Activated B cell treated with CpG ODN at 0.5 μM for 24 hours (primary cell): ENCODE data around the gene PRKCQ. TPM values are rescaled to one million over a fixed set of nuclear protein-coding genes. Genes with fewer than 3 reads are reported as not detected.
"Not testable (repeated sequence)": the region's sequence is repeated elsewhere in the genome, so short reads cannot be mapped to it uniquely, and the experiment has no call there.

Experiments used
- ATAC-seq: fragments of 200-7000 bp; cut with Tn5 transposase; one replicate; pipeline ENCODE4 v1.10.0; 2021; ENCODE audit warnings: low read depth, mild to moderate bottlenecking, moderate library complexity
- CTCF ChIA-PET: fragments of 350-600 bp; sonication (Branson Sonifier 250); formaldehyde crosslinking; loops from one replicate; lab custom pipeline; 2021; ENCODE audit warnings: antibody characterized with exemption; lab: Charles Lee
- POLR2A ChIA-PET: fragments of 350-600 bp; sonication (Branson Sonifier 250); formaldehyde crosslinking; loops from one replicate; lab custom pipeline; 2021; ENCODE audit warnings: antibody characterized with exemption; lab: Charles Lee
- DNase-seq: peaks from one replicate; pipeline ENCODE4 v3.0.0; 2022
- H3K27ac Mint-ChIP-seq: one replicate; pipeline ENCODE4 v1.8.0; 2020; ENCODE audit warnings: mixed read lengths
- H3K27me3 Mint-ChIP-seq: one replicate; pipeline ENCODE4 v1.8.0; 2021; ENCODE audit warnings: mixed read lengths
- H3K36me3 Mint-ChIP-seq: one replicate; pipeline ENCODE4 v1.8.0; 2021; ENCODE audit warnings: low read depth, mixed read lengths
- H3K4me1 Mint-ChIP-seq: one replicate; pipeline ENCODE4 v1.8.0; 2021; ENCODE audit warnings: mixed read lengths
- H3K4me3 Mint-ChIP-seq: one replicate; pipeline ENCODE4 v1.8.0; 2020; ENCODE audit warnings: mild to moderate bottlenecking, mixed read lengths
- H3K9me3 Mint-ChIP-seq: one replicate; pipeline ENCODE4 v1.8.0; 2020; ENCODE audit warnings: mixed read lengths
- intact Hi-C: fragments of 100-400 bp; cut with micrococcal nuclease; formaldehyde crosslinking; loops from one replicate; pipeline ENCODE4 v1.15.1; 2024
- total RNA-seq: library from RNA; stranded (reverse); gene quantifications from 2 replicates; pipeline ENCODE4 v1.2.3, GENCODE V29; 2022
- TF ChIP-seq, protein P1 (sequence below): fragments of 200-600 bp; IDR thresholded peaks from one replicate; pipeline ENCODE4 v1.8.0; 2022; ENCODE audit warnings: antibody characterized with exemption, mild to moderate bottlenecking

Gene PRKCQ
- total RNA-seq, 1 donor from 2014 or later = 0.11 TPM

DNA sequence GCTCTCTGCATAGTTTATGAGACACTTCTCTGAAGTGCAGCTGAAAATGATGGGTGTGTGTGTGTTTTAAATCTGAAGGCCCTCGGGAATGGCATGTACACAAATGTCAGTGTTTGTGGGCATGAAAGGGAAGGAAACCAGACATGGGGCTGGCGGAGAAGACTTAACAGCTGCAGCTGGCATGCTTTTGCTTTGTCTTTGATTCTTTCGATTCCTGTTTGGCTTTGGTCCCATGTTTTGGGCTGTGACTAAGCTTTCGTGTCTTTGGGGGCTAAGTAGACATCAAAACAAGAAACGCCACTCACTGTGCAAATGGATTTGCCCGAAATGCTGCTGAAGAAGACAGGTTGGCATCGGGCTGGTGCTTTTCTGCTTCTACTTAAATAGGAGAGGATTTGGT is 198.0 kb downstream of the PRKCQ start:
- TF ChIP-seq, protein P1, sequence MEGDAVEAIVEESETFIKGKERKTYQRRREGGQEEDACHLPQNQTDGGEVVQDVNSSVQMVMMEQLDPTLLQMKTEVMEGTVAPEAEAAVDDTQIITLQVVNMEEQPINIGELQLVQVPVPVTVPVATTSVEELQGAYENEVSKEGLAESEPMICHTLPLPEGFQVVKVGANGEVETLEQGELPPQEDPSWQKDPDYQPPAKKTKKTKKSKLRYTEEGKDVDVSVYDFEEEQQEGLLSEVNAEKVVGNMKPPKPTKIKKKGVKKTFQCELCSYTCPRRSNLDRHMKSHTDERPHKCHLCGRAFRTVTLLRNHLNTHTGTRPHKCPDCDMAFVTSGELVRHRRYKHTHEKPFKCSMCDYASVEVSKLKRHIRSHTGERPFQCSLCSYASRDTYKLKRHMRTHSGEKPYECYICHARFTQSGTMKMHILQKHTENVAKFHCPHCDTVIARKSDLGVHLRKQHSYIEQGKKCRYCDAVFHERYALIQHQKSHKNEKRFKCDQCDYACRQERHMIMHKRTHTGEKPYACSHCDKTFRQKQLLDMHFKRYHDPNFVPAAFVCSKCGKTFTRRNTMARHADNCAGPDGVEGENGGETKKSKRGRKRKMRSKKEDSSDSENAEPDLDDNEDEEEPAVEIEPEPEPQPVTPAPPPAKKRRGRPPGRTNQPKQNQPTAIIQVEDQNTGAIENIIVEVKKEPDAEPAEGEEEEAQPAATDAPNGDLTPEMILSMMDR = no peak
- Mint-ChIP-seq H3K27me3 (no peaks in the 10 kb centered on the region), H3K36me3 (peaks cover 10% of the 10 kb centered on the region), H3K4me3 (peak overlapping the region; percentile 72), H3K4me1 (peaks cover 25% of the 10 kb centered on the region), H3K27ac (peak overlapping the region; percentile 82), H3K9me3 (peaks cover 16% of the 10 kb centered on the region)
- DNase-seq (no peak), ATAC-seq (peak; percentile 90)
- CTCF ChIA-PET = interaction anchor here (0.8 to 2.4 kb wide), 7 partner anchors 9 to 180 kb away, joined by 3 to 14 read pairs (median 6); partner anchors contain the start of gene PFKFB3
- intact Hi-C loops = loop anchor here (1.0 kb wide), 2 partner anchors 34 to 82 kb away; no protein-coding TSS in a partner anchor
- POLR2A ChIA-PET = interaction anchor here (0.5 to 2.4 kb wide), 21 partner anchors 10 to 331 kb away, joined by 3 to 54 read pairs (median 5); partner anchors contain the start of gene PFKFB3

DNA sequence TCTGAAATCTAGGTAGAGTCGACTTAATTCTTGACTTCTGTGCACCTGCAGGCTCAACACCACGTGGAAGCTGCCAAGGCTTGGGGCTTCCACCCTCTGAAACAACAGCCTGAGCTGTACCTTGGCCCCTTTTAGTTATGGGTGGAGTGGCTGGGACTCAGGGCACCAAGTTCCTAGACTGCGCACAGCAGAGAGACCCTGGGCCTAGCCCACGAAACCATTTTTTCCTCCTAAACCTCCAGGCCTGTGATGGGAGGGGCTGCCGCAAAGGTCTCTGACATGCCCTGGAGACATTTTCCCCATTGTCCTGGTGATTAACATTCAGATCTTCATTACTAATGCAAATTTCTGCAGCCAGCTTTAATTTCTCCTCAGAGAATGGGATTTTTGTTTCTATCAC is 199.6 kb downstream of the PRKCQ start:
- H3K27me3 Mint-ChIP-seq, ATAC-seq, H3K27ac Mint-ChIP-seq, DNase-seq, CTCF ChIA-PET, H3K4me3 Mint-ChIP-seq, POLR2A ChIA-PET, intact Hi-C loops: not testable (repeated sequence)
- Mint-ChIP-seq H3K4me1 (peaks cover 29% of the 10 kb centered on the region), H3K36me3 (peaks cover 10% of the 10 kb centered on the region), H3K9me3 (peaks cover 16% of the 10 kb centered on the region)

DNA sequence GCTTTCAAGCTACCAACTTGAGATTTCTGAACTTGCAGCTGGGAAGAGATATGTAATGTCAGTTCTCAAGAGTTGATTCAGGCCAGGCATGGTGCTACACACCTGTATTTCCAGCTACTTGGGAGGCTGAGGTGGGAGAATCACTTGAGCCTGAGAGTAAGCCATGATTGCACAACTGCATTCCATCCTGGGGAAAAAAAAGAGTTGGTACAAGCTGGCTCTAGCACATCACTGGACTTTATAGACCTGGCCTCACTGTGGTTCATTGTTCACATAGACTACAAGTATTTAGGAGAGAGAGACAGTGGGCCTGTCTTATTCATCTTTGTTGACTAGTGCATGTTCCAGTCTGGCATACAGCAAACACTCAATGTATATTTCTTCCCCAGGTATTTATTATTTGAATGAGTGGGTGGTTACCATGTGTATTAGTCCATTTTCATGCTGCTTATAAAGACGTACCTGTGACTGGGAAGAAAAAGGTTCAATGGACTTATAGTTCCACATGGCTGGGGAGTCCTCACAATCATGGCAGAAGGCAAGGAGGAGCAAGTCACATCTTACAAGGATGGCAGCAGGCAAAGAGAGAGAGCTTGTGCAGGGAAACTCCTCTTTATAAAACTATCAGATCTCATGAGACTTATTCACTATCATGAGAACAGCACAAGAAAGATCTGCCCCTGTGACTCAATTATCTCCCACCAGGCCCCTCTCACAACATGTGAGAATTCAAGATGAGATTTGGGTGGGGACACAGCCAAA is 200.9 kb downstream of the PRKCQ start:
- no peak for ATAC-seq
- H3K4me3 Mint-ChIP-seq = no peak overlapping the region
- peaks cover 29% of the 10 kb centered on the region for H3K4me1 Mint-ChIP-seq
- peaks cover 16% of the 10 kb centered on the region for H3K9me3 Mint-ChIP-seq
- CTCF ChIA-PET = no interaction called here
- no peaks in the 10 kb centered on the region for H3K27me3 Mint-ChIP-seq
- no peak for DNase-seq
- POLR2A ChIA-PET = interaction anchor here (0.9 kb wide), 1 partner anchor 31 kb away, joined by 4 read pairs; no protein-coding TSS in a partner anchor
- H3K27ac Mint-ChIP-seq = no peak overlapping the region
- H3K36me3 Mint-ChIP-seq = peaks cover 10% of the 10 kb centered on the region
- intact Hi-C loops = no loop called here
- TF ChIP-seq, protein P1 = no peak
